Liver (tissue), 9 donors: ENCODE results near the gene KIF4A. TPM values are rescaled to one million over a fixed set of nuclear protein-coding genes. Genes with fewer than 3 reads are reported as not detected.

Experiments used
- DNase-seq: peaks from one replicate; pipeline ENCODE4 v3.0.0-alpha.2; 2017; ENCODE audit warnings: low spot score
- H3K27ac ChIP-seq, 2 donors: one replicate each; pipeline ENCODE4 v1.7.0; 2013; ENCODE audit warnings: inconsistent platforms in 2 of 2, low read length in 2 of 2, control low read depth in 1 of 2, low read depth in 1 of 2, mild to moderate bottlenecking in 1 of 2
- H3K27me3 ChIP-seq, 4 donors: one replicate each; pipeline versions ENCODE4 v1.6.1 to v1.7.0; 2013; ENCODE audit warnings: low read length in 3 of 4, inconsistent platforms in 1 of 4, mild to moderate bottlenecking in 1 of 4, moderate library complexity in 1 of 4; ENCODE audit not compliant: control insufficient read depth in 4 of 4, insufficient read depth in 4 of 4
- H3K36me3 ChIP-seq, 4 donors: one replicate each; pipeline versions ENCODE4 v1.6.1 to v1.7.0; 2013; ENCODE audit warnings: low read length in 3 of 4, mild to moderate bottlenecking in 3 of 4, low read depth in 1 of 4, moderate library complexity in 1 of 4; ENCODE audit not compliant: control insufficient read depth in 4 of 4, insufficient read depth in 3 of 4
- H3K4me1 ChIP-seq, 4 donors: one replicate each; pipeline versions ENCODE4 v1.6.1 to v1.7.0; 2013; ENCODE audit warnings: low read length in 3 of 4, mild to moderate bottlenecking in 3 of 4, moderate library complexity in 1 of 4; ENCODE audit not compliant: control insufficient read depth in 4 of 4, insufficient read depth in 4 of 4
- H3K4me3 ChIP-seq, 3 donors: one replicate each; pipeline versions ENCODE4 v1.6.1 to v1.7.0; 2013; ENCODE audit warnings: low read length in 3 of 3, control low read depth in 1 of 3, low read depth in 1 of 3, mild to moderate bottlenecking in 1 of 3
- H3K9ac ChIP-seq, 2 donors: one replicate each; pipeline ENCODE4 v1.7.0; 2013; ENCODE audit warnings: low read length in 2 of 2, mild to moderate bottlenecking in 2 of 2, moderate library complexity in 2 of 2, control low read depth in 1 of 2, low read depth in 1 of 2
- H3K9me3 ChIP-seq, 4 donors: one replicate each; pipeline versions ENCODE4 v1.6.1 to v1.7.0; 2013; ENCODE audit warnings: low read length in 3 of 4; ENCODE audit not compliant: control insufficient read depth in 4 of 4
- EGR1 ChIP-seq, 2 donors: IDR thresholded peaks; 2 replicates each; pipeline ENCODE4 v1.6.1; 2016 to 2018; ENCODE audit warnings: antibody characterized with exemption in 2 of 2, low read depth in 2 of 2
- FOXA1 ChIP-seq: IDR thresholded peaks from 2 replicates; pipeline ENCODE4 v1.6.1; 2016; ENCODE audit warnings: antibody characterized with exemption
- GABPA ChIP-seq, 2 donors: IDR thresholded peaks in 1 of 2; conservative IDR thresholded peaks in 1 of 2; 2 replicates each; pipeline ENCODE4 v1.6.1; 2016; ENCODE audit warnings: antibody characterized with exemption in 2 of 2, mild to moderate bottlenecking in 1 of 2, moderate library complexity in 1 of 2
- HNF4A ChIP-seq, 2 donors: conservative IDR thresholded peaks; 2 replicates each; pipeline ENCODE4 v1.6.1; 2016; ENCODE audit warnings: antibody characterized with exemption in 2 of 2, mild to moderate bottlenecking in 2 of 2
- JUND ChIP-seq, 2 donors: IDR thresholded peaks; 2 replicates each; pipeline ENCODE4 v1.6.1; 2016; ENCODE audit warnings: antibody characterized with exemption in 2 of 2
- RAD21 ChIP-seq, 2 donors: IDR thresholded peaks; 2 replicates each; pipeline ENCODE4 v1.6.1; 2016; ENCODE audit warnings: antibody characterized with exemption in 2 of 2, mild to moderate bottlenecking in 2 of 2
- RXRA ChIP-seq, 2 donors: IDR thresholded peaks; 2 replicates each; pipeline ENCODE4 v1.6.1; 2017 to 2018; ENCODE audit warnings: antibody characterized with exemption in 2 of 2, mild to moderate bottlenecking in 1 of 2
- YY1 ChIP-seq: IDR thresholded peaks from 2 replicates; pipeline ENCODE4 v1.6.1; 2016; ENCODE audit warnings: antibody characterized with exemption, mild to moderate bottlenecking
- WGBS: extraction: QIAGEN DNeasy Blood & Tissue Kit; methylation state at CpG from one replicate; pipeline ENCODE4 v1.1.7; 2013; 5-methylcytosine and 5-hydroxymethylcytosine counted together
- polyA plus RNA-seq, 2 donors: library from polyadenylated mRNA; stranded (reverse) in 1 of 2; unstranded in 1 of 2; fragments of 200-250 nt in 1 of 2; fragments of >200 nt in 1 of 2; fragmentation: Nextera tagmentation in 1 of 2; extraction: Ambion mirVana in 1 of 2; gene quantifications; one replicate each; pipeline versions ENCODE4 v1.2.1 to v1.2.3, GENCODE V29; 2013 to 2015
- total RNA-seq, 2 donors: library from RNA; depleted of rRNA; stranded (reverse); fragments of >200 nt; gene quantifications; one replicate each; pipeline ENCODE4 v1.2.3, GENCODE V29; 2014
- TF ChIP-seq, protein P1 (sequence below): fragments of 150-350 bp; IDR thresholded peaks from 2 replicates; pipeline ENCODE4 v1.5.1; 2017; ENCODE audit warnings: improper control_type of control experiment, low read depth, low read length; ENCODE audit not compliant: missing input control
- TF ChIP-seq, protein P2 (sequence below): IDR thresholded peaks from 2 replicates; pipeline ENCODE4 v1.6.1; 2016; ENCODE audit warnings: antibody characterized with exemption
- TF ChIP-seq, protein P3 (sequence below): IDR thresholded peaks from 2 replicates; pipeline ENCODE4 v1.6.1; 2016; ENCODE audit warnings: antibody characterized with exemption
- TF ChIP-seq, protein P4 (sequence below): IDR thresholded peaks from 2 replicates; pipeline ENCODE4 v1.6.1; 2016; ENCODE audit warnings: antibody characterized with exemption, mild to moderate bottlenecking
- TF ChIP-seq, protein P5 (sequence below): IDR thresholded peaks from 2 replicates; pipeline ENCODE4 v1.6.1; 2016; ENCODE audit warnings: antibody characterized with exemption
- donor health status: healthy.
- donor health status: healthy.
- donor health status: healthy.
- donor health status: healthy.
- donor health status: healthy.

The KIF4A gene
- total and polyA plus RNA-seq, 4 donors: under 0.01 to 17.3 (median 0.50) TPM

DNA sequence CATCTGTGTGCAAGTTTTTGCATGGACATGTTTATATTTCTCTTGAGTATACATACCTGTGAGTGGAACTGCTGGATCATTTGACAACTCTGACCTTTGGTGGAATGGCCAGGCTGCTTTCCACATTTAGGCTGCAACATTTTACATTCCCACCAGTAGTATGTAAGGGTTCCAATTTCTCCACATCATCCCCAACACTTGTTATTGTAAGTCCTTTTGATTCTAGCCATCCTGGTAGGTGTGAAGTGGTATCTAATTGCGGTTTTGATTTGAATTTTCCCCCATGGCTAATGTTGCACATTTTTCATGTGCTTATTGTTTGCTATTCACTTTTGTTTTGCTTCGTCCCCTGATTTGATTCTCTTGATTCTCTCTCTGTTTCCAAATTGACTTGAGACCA, 171.1 kb downstream of the KIF4A start:
- H3K36me3 ChIP-seq: no peaks in the 10 kb centered on the region
- no peak for DNase-seq
- no peaks in the 10 kb centered on the region for H3K4me1 ChIP-seq
- WGBS: 96% methylated on average over 2 of the region's 2 CpGs
- no peak overlapping the region for H3K9ac ChIP-seq
- TF ChIP-seq EGR1 (IDR thresholded peaks at IDR 0.05; ENCODE audit: low read depth in 2 of 2): no peak
- TF ChIP-seq, protein P1, sequence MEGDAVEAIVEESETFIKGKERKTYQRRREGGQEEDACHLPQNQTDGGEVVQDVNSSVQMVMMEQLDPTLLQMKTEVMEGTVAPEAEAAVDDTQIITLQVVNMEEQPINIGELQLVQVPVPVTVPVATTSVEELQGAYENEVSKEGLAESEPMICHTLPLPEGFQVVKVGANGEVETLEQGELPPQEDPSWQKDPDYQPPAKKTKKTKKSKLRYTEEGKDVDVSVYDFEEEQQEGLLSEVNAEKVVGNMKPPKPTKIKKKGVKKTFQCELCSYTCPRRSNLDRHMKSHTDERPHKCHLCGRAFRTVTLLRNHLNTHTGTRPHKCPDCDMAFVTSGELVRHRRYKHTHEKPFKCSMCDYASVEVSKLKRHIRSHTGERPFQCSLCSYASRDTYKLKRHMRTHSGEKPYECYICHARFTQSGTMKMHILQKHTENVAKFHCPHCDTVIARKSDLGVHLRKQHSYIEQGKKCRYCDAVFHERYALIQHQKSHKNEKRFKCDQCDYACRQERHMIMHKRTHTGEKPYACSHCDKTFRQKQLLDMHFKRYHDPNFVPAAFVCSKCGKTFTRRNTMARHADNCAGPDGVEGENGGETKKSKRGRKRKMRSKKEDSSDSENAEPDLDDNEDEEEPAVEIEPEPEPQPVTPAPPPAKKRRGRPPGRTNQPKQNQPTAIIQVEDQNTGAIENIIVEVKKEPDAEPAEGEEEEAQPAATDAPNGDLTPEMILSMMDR: no peak
- TF ChIP-seq JUND (IDR thresholded peaks at IDR 0.05): no peak
- no peak for TF ChIP-seq YY1
- TF ChIP-seq, protein P2, sequence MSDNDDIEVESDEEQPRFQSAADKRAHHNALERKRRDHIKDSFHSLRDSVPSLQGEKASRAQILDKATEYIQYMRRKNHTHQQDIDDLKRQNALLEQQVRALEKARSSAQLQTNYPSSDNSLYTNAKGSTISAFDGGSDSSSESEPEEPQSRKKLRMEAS: no peak
- TF ChIP-seq RXRA (IDR thresholded peaks at IDR 0.05): no peak
- no peak for TF ChIP-seq HNF4A (conservative IDR thresholded peaks at IDR 0.05)
- TF ChIP-seq, protein P3, sequence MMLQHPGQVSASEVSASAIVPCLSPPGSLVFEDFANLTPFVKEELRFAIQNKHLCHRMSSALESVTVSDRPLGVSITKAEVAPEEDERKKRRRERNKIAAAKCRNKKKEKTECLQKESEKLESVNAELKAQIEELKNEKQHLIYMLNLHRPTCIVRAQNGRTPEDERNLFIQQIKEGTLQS: no peak
- TF ChIP-seq RAD21 (IDR thresholded peaks at IDR 0.05): no peak
- TF ChIP-seq, protein P4, sequence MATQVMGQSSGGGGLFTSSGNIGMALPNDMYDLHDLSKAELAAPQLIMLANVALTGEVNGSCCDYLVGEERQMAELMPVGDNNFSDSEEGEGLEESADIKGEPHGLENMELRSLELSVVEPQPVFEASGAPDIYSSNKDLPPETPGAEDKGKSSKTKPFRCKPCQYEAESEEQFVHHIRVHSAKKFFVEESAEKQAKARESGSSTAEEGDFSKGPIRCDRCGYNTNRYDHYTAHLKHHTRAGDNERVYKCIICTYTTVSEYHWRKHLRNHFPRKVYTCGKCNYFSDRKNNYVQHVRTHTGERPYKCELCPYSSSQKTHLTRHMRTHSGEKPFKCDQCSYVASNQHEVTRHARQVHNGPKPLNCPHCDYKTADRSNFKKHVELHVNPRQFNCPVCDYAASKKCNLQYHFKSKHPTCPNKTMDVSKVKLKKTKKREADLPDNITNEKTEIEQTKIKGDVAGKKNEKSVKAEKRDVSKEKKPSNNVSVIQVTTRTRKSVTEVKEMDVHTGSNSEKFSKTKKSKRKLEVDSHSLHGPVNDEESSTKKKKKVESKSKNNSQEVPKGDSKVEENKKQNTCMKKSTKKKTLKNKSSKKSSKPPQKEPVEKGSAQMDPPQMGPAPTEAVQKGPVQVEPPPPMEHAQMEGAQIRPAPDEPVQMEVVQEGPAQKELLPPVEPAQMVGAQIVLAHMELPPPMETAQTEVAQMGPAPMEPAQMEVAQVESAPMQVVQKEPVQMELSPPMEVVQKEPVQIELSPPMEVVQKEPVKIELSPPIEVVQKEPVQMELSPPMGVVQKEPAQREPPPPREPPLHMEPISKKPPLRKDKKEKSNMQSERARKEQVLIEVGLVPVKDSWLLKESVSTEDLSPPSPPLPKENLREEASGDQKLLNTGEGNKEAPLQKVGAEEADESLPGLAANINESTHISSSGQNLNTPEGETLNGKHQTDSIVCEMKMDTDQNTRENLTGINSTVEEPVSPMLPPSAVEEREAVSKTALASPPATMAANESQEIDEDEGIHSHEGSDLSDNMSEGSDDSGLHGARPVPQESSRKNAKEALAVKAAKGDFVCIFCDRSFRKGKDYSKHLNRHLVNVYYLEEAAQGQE: no peak
- TF ChIP-seq FOXA1: no peak
- TF ChIP-seq GABPA (IDR thresholded peaks at IDR 0.05 in 1 of 2, conservative IDR thresholded peaks at IDR 0.05 in 1 of 2): no peak
- no peak overlapping the region for H3K4me3 ChIP-seq
- no peaks in the 10 kb centered on the region for H3K9me3 ChIP-seq
- no peak overlapping the region for H3K27ac ChIP-seq
- no peaks in the 10 kb centered on the region for H3K27me3 ChIP-seq

DNA sequence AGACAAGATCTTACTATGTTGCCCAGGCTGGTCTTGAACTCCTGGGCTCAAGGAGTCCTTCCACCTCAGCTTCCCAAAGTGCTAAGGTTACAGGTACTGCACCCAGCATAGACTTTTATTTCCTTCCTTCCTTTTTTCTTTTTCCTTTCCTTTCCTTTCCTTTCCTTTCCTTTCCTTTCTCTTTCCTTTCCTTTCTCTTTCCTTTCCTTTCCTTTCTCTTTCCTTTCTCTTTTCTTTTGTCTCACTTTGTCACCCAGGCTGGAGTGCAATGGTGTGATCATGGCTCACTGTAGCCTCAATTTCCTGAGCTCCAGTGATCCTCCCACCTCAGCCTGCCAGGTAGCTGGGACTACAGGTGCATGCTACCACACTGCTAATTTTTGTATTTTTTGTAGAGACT, 174.1 kb downstream of the KIF4A start:
- no peak for DNase-seq
- Histone ChIP-seq H3K9me3 (no peaks in the 10 kb centered on the region), H3K9ac (no peak overlapping the region), H3K4me1 (no peaks in the 10 kb centered on the region), H3K36me3 (no peaks in the 10 kb centered on the region), H3K27me3 (no peaks in the 10 kb centered on the region), H3K27ac (no peak overlapping the region), H3K4me3 (no peak overlapping the region)
- TF ChIP-seq JUND (IDR thresholded peaks at IDR 0.05) (no peak), RAD21 (IDR thresholded peaks at IDR 0.05) (no peak), YY1 (no peak), GABPA (IDR thresholded peaks at IDR 0.05 in 1 of 2, conservative IDR thresholded peaks at IDR 0.05 in 1 of 2) (no peak), HNF4A (conservative IDR thresholded peaks at IDR 0.05) (no peak)
- TF ChIP-seq, protein P2: no peak
- TF ChIP-seq, protein P4: no peak
- TF ChIP-seq, protein P3: no peak
- TF ChIP-seq, protein P5, sequence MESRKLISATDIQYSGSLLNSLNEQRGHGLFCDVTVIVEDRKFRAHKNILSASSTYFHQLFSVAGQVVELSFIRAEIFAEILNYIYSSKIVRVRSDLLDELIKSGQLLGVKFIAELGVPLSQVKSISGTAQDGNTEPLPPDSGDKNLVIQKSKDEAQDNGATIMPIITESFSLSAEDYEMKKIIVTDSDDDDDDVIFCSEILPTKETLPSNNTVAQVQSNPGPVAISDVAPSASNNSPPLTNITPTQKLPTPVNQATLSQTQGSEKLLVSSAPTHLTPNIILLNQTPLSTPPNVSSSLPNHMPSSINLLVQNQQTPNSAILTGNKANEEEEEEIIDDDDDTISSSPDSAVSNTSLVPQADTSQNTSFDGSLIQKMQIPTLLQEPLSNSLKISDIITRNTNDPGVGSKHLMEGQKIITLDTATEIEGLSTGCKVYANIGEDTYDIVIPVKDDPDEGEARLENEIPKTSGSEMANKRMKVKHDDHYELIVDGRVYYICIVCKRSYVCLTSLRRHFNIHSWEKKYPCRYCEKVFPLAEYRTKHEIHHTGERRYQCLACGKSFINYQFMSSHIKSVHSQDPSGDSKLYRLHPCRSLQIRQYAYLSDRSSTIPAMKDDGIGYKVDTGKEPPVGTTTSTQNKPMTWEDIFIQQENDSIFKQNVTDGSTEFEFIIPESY: no peak
